ENCODE results near the gene IL3RA.

The IL3RA gene

GRCh38 chrX:1421433-1422134 is 85.0 kb downstream of the IL3RA start:
- Histone ChIP-seq H3K4me2 (ENCODE audit: low read depth, low read length, poor library complexity, severe bottlenecking) (no peak overlapping the region), H3K9me2 (replicated peaks; ENCODE audit: insufficient read depth, low read length) (no peaks in the 10 kb centered on the region), H2AFZ (ENCODE audit: low read depth, low read length, severe bottlenecking) (no peak overlapping the region), H3K79me2 (ENCODE audit: insufficient read depth, low read length) (no peaks in the 10 kb centered on the region), H3K9ac (ENCODE audit: low read length) (no peak overlapping the region), H4K20me1 (ENCODE audit: low read depth, low read length) (no peaks in the 10 kb centered on the region), H3F3A (ENCODE audit: insufficient read depth) (no peaks in the 10 kb centered on the region), H3K9me3 (ENCODE audit: insufficient read depth, low read length) (no peaks in the 10 kb centered on the region), H3K27ac (ENCODE audit: low read depth, low read length) (no peak overlapping the region), H3K36me3 (ENCODE audit: low read length) (0 out of 2 replicates have a peak, but pooled peaks cover 2% of the 10 kb centered on the region), H3K4me3 (ENCODE audit: insufficient read depth, low read length, poor library complexity, severe bottlenecking) (no peak overlapping the region), H3K27me3 (ENCODE audit: low read length) (no peaks in the 10 kb centered on the region)
- no peak for TF ChIP-seq EZH2phosphoT487 (conservative IDR thresholded peaks at IDR 0.05; ENCODE audit: low read length)
- TF ChIP-seq CTCF (IDR thresholded peaks at IDR 0.05; ENCODE audit: insufficient read depth, low read length, poor library complexity, severe bottlenecking): no peak

GRCh38 chrX:1422135-1422465 is 85.5 kb downstream of the IL3RA start:
- no peaks in the 10 kb centered on the region for H3K79me2 ChIP-seq (ENCODE audit: insufficient read depth, low read length)
- H3K4me3 ChIP-seq (ENCODE audit: insufficient read depth, low read length, poor library complexity, severe bottlenecking): no peak overlapping the region
- H3F3A ChIP-seq (ENCODE audit: insufficient read depth): no peaks in the 10 kb centered on the region
- H2AFZ ChIP-seq (ENCODE audit: low read depth, low read length, severe bottlenecking): no peak overlapping the region
- H3K9me3 ChIP-seq (ENCODE audit: insufficient read depth, low read length): no peaks in the 10 kb centered on the region
- no peaks in the 10 kb centered on the region for H3K27me3 ChIP-seq (ENCODE audit: low read length)
- no peak overlapping the region for H3K9ac ChIP-seq (ENCODE audit: low read length)
- no peak overlapping the region for H3K4me2 ChIP-seq (ENCODE audit: low read depth, low read length, poor library complexity, severe bottlenecking)
- H4K20me1 ChIP-seq (ENCODE audit: low read depth, low read length): no peaks in the 10 kb centered on the region
- TF ChIP-seq CTCF (IDR thresholded peaks at IDR 0.05; ENCODE audit: insufficient read depth, low read length, poor library complexity, severe bottlenecking) (no peak), EZH2phosphoT487 (conservative IDR thresholded peaks at IDR 0.05; ENCODE audit: low read length) (no peak)
- no peak overlapping the region for H3K27ac ChIP-seq (ENCODE audit: low read depth, low read length)
- 0 out of 2 replicates have a peak, but pooled peaks cover 2% of the 10 kb centered on the region for H3K36me3 ChIP-seq (ENCODE audit: low read length)
- H3K9me2 ChIP-seq (replicated peaks; ENCODE audit: insufficient read depth, low read length): no peaks in the 10 kb centered on the region

DNA sequence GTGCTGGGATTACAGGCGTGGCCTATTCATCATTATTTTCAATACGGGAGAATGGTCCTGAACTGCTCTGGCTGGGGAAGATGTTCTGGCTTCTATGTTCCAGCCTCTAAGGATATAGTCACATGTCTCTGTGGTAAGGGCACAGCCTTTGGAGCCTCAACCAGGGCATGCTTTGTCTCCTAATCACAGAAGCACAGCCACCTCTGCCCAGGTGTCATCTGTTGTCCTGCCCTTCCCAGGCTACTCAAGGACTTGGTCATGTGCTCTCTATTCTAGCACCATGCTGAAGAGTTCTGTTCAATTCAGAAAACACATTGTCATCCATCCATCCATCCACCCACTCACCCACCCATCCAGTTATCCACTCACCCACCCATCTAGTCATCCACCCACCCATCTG is 86.6 kb downstream of the IL3RA start:
- Histone ChIP-seq H3K9me3 (ENCODE audit: insufficient read depth, low read length) (no peaks in the 10 kb centered on the region), H3K9ac (ENCODE audit: low read length) (no peak overlapping the region), H3K4me3 (ENCODE audit: insufficient read depth, low read length, poor library complexity, severe bottlenecking) (no peak overlapping the region), H3K4me2 (ENCODE audit: low read depth, low read length, poor library complexity, severe bottlenecking) (no peak overlapping the region), H3K9me2 (replicated peaks; ENCODE audit: insufficient read depth, low read length) (no peaks in the 10 kb centered on the region), H3K27me3 (ENCODE audit: low read length) (no peaks in the 10 kb centered on the region), H3F3A (ENCODE audit: insufficient read depth) (no peaks in the 10 kb centered on the region), H3K27ac (ENCODE audit: low read depth, low read length) (no peak overlapping the region), H2AFZ (ENCODE audit: low read depth, low read length, severe bottlenecking) (no peak overlapping the region), H4K20me1 (ENCODE audit: low read depth, low read length) (no peaks in the 10 kb centered on the region), H3K36me3 (ENCODE audit: low read length) (0 out of 2 replicates have a peak, but pooled peaks cover 2% of the 10 kb centered on the region), H3K79me2 (ENCODE audit: insufficient read depth, low read length) (no peaks in the 10 kb centered on the region)
- TF ChIP-seq EZH2phosphoT487 (conservative IDR thresholded peaks at IDR 0.05; ENCODE audit: low read length) (no peak), CTCF (IDR thresholded peaks at IDR 0.05; ENCODE audit: insufficient read depth, low read length, poor library complexity, severe bottlenecking) (no peak)
